Neuronal stem cell (in vitro differentiated cells): Measurements from ENCODE around the gene C7orf25.

Experiments
- DNase-seq: peaks from one replicate; pipeline ENCODE4 v3.0.0-alpha.2; 2013; ENCODE audit warnings: low spot score
- H2AFZ ChIP-seq: one replicate; pipeline ENCODE4 v1.6.1; 2013; ENCODE audit warnings: mild to moderate bottlenecking, low read length, inconsistent platforms
- H2AK5ac ChIP-seq: 2 replicates; pipeline ENCODE4 v1.6.1; 2013; ENCODE audit warnings: low read depth, mild to moderate bottlenecking, inconsistent platforms, low read length, moderate library complexity, mixed read lengths
- H2BK120ac ChIP-seq: 2 replicates; pipeline ENCODE4 v1.6.1; 2013; ENCODE audit warnings: low read depth, mild to moderate bottlenecking, inconsistent platforms, low read length, moderate library complexity, mixed read lengths
- H2BK12ac ChIP-seq: one replicate; pipeline ENCODE4 v1.6.1; 2013; ENCODE audit warnings: low read length, inconsistent platforms
- H2BK15ac ChIP-seq: 2 replicates; pipeline ENCODE4 v1.6.1; 2013; ENCODE audit warnings: mild to moderate bottlenecking, low read length, inconsistent platforms, mixed read lengths
- H2BK5ac ChIP-seq: one replicate; pipeline ENCODE4 v1.6.1; 2013; ENCODE audit warnings: inconsistent platforms, mild to moderate bottlenecking, low read length, moderate library complexity
- H3K14ac ChIP-seq: one replicate; pipeline ENCODE4 v1.6.1; 2013; ENCODE audit warnings: low read length, inconsistent platforms
- H3K18ac ChIP-seq: 2 replicates; pipeline ENCODE4 v1.6.1; 2013; ENCODE audit warnings: low read length, inconsistent platforms
- H3K23ac ChIP-seq: 2 replicates; pipeline ENCODE4 v1.6.1; 2013; ENCODE audit warnings: low read depth, mild to moderate bottlenecking, mixed read lengths, low read length, inconsistent platforms; ENCODE audit not compliant: poor library complexity
- H3K27ac ChIP-seq: replicated peaks from 3 replicates; pipeline ENCODE4 v1.5.1; 2013; ENCODE audit warnings: low read length, inconsistent platforms
- H3K27me3 ChIP-seq, 3 experiments: 2 replicates each; pipeline ENCODE4 v1.6.1; 2013; ENCODE audit warnings: low read length in 3 of 3, mild to moderate bottlenecking in 2 of 3, inconsistent platforms in 1 of 3, low read depth in 1 of 3, mixed read lengths in 1 of 3, moderate library complexity in 1 of 3; ENCODE audit not compliant: control insufficient read depth in 3 of 3, insufficient read depth in 3 of 3
- H3K36me3 ChIP-seq, 2 donors: replicated peaks in 1 of 2; 2 replicates each; pipeline ENCODE4 v1.6.1; 2013; ENCODE audit warnings: low read length in 2 of 2; ENCODE audit not compliant: control insufficient read depth in 2 of 2, insufficient read depth in 2 of 2
- H3K4ac ChIP-seq: 2 replicates; pipeline ENCODE4 v1.6.1; 2013; ENCODE audit warnings: inconsistent platforms, mild to moderate bottlenecking, low read length, moderate library complexity
- H3K4me1 ChIP-seq, 2 donors: 1 replicate in 1 of 2; 2 replicates in 1 of 2; pipeline ENCODE4 v1.6.1; 2013; ENCODE audit warnings: low read length in 2 of 2, low read depth in 1 of 2; ENCODE audit not compliant: control insufficient read depth in 2 of 2, insufficient read depth in 1 of 2
- H3K4me2 ChIP-seq: one replicate; pipeline ENCODE4 v1.6.1; 2013; ENCODE audit warnings: mild to moderate bottlenecking, low read length, inconsistent platforms; ENCODE audit not compliant: insufficient read depth, poor library complexity, severe bottlenecking
- H3K4me3 ChIP-seq, 2 donors: 2 replicates each; pipeline ENCODE4 v1.5.1; 2013; ENCODE audit warnings: low read length in 2 of 2, mild to moderate bottlenecking in 2 of 2, inconsistent platforms in 1 of 2, moderate library complexity in 1 of 2
- H3K79me1 ChIP-seq: one replicate; pipeline ENCODE4 v1.6.1; 2013; ENCODE audit warnings: low read depth, mild to moderate bottlenecking, inconsistent platforms, low read length, moderate library complexity
- H3K9ac ChIP-seq: one replicate; pipeline ENCODE4 v1.6.1; 2013; ENCODE audit warnings: mild to moderate bottlenecking, low read depth, low read length, inconsistent platforms; ENCODE audit not compliant: poor library complexity
- H3K9me3 ChIP-seq, 2 donors: replicated peaks in 1 of 2; 2 replicates each; pipeline versions ENCODE3 to v1.6.1; 2013; ENCODE audit warnings: low read length in 2 of 2, mild to moderate bottlenecking in 2 of 2, inconsistent platforms in 1 of 2, low read depth in 1 of 2, mixed read lengths in 1 of 2, moderate library complexity in 1 of 2; ENCODE audit not compliant: control insufficient read depth in 2 of 2, insufficient read depth in 1 of 2
- H4K8ac ChIP-seq: one replicate; pipeline ENCODE4 v1.6.1; 2013; ENCODE audit warnings: low read depth, mild to moderate bottlenecking, inconsistent platforms, low read length, moderate library complexity
- H4K91ac ChIP-seq: one replicate; pipeline ENCODE4 v1.6.1; 2013; ENCODE audit warnings: low read length, low read depth, mild to moderate bottlenecking, inconsistent platforms; ENCODE audit not compliant: poor library complexity
- WGBS, 2 donors: extraction: QIAGEN DNeasy Blood & Tissue Kit; methylation state at CpG; one replicate each; pipeline ENCODE4 v1.1.7; 2013; ENCODE audit warnings: missing lambda C conversion rate in 2 of 2, mixed read lengths in 1 of 2; ENCODE audit not compliant: insufficient read length in 2 of 2, insufficient replicate concordance in 1 of 2; ENCODE audit errors: extremely low coverage in 2 of 2; 5-methylcytosine and 5-hydroxymethylcytosine counted together

The C7orf25 gene

DNA sequence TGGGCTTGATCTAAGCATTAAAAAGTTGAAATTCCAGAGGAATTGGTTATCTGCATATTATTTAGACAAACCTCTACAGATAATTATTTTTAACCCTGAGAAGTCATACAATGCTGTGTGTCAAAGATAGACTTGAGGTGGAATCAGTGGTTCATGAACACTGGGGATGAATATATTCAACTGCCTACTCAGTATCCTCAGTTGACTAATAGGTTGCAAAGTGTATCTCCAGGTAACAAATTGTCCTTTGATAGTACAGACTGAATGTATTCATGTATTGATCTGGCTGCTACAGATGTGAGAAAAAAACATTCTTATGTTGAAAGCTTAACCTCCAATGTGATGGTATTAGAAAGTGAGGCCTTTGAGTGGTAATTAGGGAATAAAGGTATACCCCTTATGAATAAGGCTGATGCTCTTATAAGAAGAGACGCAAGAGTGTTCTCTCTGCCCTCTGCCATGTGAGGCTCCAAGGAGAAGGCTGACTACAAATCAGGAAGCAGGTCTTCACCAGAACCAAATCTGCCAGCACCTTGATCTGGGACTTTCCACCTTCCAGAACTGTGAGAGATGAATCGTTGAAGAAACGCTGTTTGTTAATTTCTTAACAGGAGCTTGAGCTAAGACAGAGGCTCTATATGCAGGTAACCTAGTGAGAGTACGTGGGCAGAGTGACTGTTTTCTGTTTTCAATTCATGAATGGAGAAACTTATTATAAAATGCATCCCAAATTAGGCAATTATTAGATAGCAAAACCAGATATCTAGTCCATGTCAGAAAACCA, 27.8 kb upstream of the C7orf25 start:
- H3K27ac ChIP-seq: no peak overlapping the region
- H3K14ac ChIP-seq: no peak overlapping the region
- no peak overlapping the region for H3K23ac ChIP-seq
- no peak overlapping the region for H3K18ac ChIP-seq
- H4K8ac ChIP-seq: no peak overlapping the region
- H3K4me3 ChIP-seq: no peak overlapping the region
- peaks cover 0 to 2% of the 10 kb centered on the region in 2 donors for H3K4me1 ChIP-seq
- H2BK5ac ChIP-seq: no peak overlapping the region
- H4K91ac ChIP-seq: no peak overlapping the region
- no peaks in the 10 kb centered on the region for H3K79me1 ChIP-seq
- no peaks in the 10 kb centered on the region for H3K27me3 ChIP-seq
- H3K9me3 ChIP-seq: no peaks in the 10 kb centered on the region
- no peak overlapping the region for H2BK12ac ChIP-seq
- no peak overlapping the region for H2AK5ac ChIP-seq
- H2BK15ac ChIP-seq: no peak overlapping the region
- H3K4me2 ChIP-seq: no peak overlapping the region
- H3K4ac ChIP-seq: no peak overlapping the region
- H3K9ac ChIP-seq: no peak overlapping the region
- no peak overlapping the region for H2AFZ ChIP-seq
- no peak for DNase-seq
- no CpG with 5 or more reads among the region's 4 CpGs for WGBS, 2 donors
- H3K36me3 ChIP-seq: peaks cover 7 to 58% of the 10 kb centered on the region in 2 donors
- no peak overlapping the region for H2BK120ac ChIP-seq

DNA sequence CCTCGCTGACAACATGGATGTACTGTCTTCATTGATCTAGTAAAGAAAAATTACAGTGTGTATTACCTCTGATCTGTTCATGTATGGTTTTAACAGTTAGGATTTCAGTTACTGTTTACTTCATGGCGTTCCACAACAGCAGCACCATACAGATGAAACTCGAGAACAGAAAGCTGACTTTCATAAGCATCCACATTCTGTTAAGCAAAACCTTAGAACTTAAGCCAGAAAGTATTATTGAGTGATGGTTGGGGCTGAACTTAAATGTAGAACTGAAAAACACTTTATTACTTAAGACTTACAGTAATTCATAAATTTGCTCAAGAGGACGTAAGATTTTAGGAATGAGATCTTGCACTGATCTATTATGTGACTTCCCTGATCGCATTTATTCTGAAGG, 24.0 kb upstream of the C7orf25 start:
- H3K36me3 ChIP-seq: peaks cover 7 to 62% of the 10 kb centered on the region in 2 donors
- H3K27ac ChIP-seq: no peak overlapping the region
- no peak overlapping the region for H3K4ac ChIP-seq
- no peaks in the 10 kb centered on the region for H3K79me1 ChIP-seq
- no peak overlapping the region for H4K91ac ChIP-seq
- no peak overlapping the region for H2AFZ ChIP-seq
- H3K23ac ChIP-seq: no peak overlapping the region
- no peak for DNase-seq
- H3K27me3 ChIP-seq: no peaks in the 10 kb centered on the region
- no CpG with 5 or more reads among the region's 5 CpGs for WGBS, 2 donors
- no peak overlapping the region for H2BK120ac ChIP-seq
- H3K14ac ChIP-seq: no peak overlapping the region
- H3K4me1 ChIP-seq: peaks cover 1 to 2% of the 10 kb centered on the region in 2 donors
- H3K4me3 ChIP-seq: no peak overlapping the region
- no peak overlapping the region for H2BK5ac ChIP-seq
- no peak overlapping the region for H2BK12ac ChIP-seq
- H3K4me2 ChIP-seq: no peak overlapping the region
- no peak overlapping the region for H3K9ac ChIP-seq
- no peaks in the 10 kb centered on the region for H3K9me3 ChIP-seq
- no peak overlapping the region for H2BK15ac ChIP-seq
- H3K18ac ChIP-seq: no peak overlapping the region
- no peak overlapping the region for H4K8ac ChIP-seq
- H2AK5ac ChIP-seq: no peak overlapping the region

DNA sequence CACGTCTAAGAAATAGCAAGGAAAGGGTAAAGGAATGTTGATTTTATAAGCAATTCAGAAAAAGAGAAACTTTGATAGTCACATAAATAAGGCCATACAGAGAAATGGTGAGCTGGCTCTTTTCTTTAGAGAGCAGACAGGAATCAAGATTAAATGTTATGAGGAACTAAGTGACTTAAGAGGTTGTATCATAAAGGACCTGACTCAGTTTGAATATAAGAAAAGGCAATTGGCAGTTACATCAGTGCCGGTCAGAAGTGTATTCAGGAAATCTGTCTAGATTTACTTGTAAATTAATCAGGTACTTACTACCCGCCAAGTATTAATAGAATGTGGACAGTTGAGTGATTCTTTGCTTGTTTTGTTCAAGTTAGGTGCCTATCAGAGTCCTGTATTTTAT, 22.4 kb upstream of the C7orf25 start:
- Histone ChIP-seq H3K4me1 (peaks cover 3 to 4% of the 10 kb centered on the region in 2 donors), H3K27me3 (no peaks in the 10 kb centered on the region), H2AK5ac (no peak overlapping the region), H3K18ac (no peak overlapping the region), H2BK120ac (no peak overlapping the region), H3K36me3 (peaks cover 7 to 56% of the 10 kb centered on the region in 2 donors), H2BK12ac (no peak overlapping the region), H4K91ac (no peak overlapping the region), H2BK5ac (no peak overlapping the region), H3K4me2 (no peak overlapping the region), H3K4me3 (no peak overlapping the region), H3K23ac (no peak overlapping the region), H3K4ac (no peak overlapping the region), H2AFZ (no peak overlapping the region), H3K14ac (no peak overlapping the region), H4K8ac (no peak overlapping the region), H3K9ac (no peak overlapping the region), H2BK15ac (no peak overlapping the region), H3K79me1 (peaks cover 2% of the 10 kb centered on the region), H3K27ac (no peak overlapping the region), H3K9me3 (no peaks in the 10 kb centered on the region)
- WGBS, 2 donors: no CpG with 5 or more reads among the region's 3 CpGs
- DNase-seq: no peak

DNA sequence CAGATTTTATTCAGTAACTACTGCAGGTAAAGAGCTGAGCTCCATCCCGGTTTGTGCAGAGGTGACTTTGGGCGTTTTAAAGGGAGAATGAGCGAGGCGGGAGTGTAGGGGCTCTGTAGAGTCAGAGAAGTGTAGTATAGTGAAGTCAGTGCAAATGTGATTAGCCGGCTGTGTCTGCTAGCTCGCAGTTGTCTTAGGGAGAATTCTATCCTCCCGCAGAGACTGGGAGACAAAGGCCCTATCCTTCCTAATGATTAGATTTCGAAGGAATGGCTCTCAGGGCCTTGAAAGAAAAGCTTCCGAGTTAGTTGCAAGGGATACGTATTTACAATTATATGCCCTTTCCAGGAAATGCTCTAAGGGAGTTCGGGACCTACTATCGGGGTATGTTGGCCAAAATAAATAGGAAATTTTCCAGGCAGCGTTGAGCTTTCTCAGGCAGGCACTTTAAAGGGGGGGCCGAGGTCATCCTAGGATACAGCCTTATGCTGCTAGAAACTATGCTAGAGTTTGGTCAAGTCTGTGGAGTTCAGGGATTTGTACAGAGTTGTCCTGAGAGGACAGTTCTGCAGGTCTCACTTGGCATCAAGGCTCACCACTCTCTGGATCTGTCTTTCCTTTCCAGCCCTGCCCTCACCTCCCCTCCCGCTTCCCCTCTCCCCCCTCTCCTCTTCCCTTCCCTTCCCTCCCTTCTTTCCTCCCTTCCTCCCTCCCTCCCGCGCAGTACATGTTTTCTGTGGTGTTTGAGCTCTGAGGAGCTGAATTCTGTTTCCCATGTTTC, 21.1 kb upstream of the C7orf25 start:
- Histone ChIP-seq H3K9me3 (no peaks in the 10 kb centered on the region), H2AK5ac (no peak overlapping the region), H3K4me2 (peak overlapping the region; percentile 56), H3K79me1 (peaks cover 2% of the 10 kb centered on the region), H3K23ac (peak overlapping the region; percentile 52), H2BK120ac (no peak overlapping the region), H3K27ac (no peak overlapping the region), H2BK5ac (no peak overlapping the region), H4K91ac (no peak overlapping the region), H3K4me3 (peak overlapping the region; percentile 84 to 92), H3K27me3 (no peaks in the 10 kb centered on the region), H2BK12ac (no peak overlapping the region), H4K8ac (no peak overlapping the region), H3K14ac (no peak overlapping the region), H3K18ac (no peak overlapping the region), H3K36me3 (peaks cover 7 to 54% of the 10 kb centered on the region in 2 donors), H3K9ac (no peak overlapping the region), H2AFZ (peak overlapping the region; percentile 88), H3K4ac (no peak overlapping the region), H3K4me1 (peaks cover 3 to 4% of the 10 kb centered on the region in 2 donors), H2BK15ac (no peak overlapping the region)
- DNase-seq: peak; percentile 24
- WGBS, 2 donors: no CpG with 5 or more reads among the region's 17 CpGs
